HG02938 (cell line): ENCODE measurements around the gene FLRT1.

ENCODE experiments used
- ATAC-seq: cut with Tn5 transposase; IDR thresholded peaks from one replicate; pipeline ENCODE4 v1.9.1; 2021; ENCODE audit warnings: mild to moderate bottlenecking, moderate library complexity; ENCODE audit not compliant: unreplicated experiment

Gene FLRT1

DNA sequence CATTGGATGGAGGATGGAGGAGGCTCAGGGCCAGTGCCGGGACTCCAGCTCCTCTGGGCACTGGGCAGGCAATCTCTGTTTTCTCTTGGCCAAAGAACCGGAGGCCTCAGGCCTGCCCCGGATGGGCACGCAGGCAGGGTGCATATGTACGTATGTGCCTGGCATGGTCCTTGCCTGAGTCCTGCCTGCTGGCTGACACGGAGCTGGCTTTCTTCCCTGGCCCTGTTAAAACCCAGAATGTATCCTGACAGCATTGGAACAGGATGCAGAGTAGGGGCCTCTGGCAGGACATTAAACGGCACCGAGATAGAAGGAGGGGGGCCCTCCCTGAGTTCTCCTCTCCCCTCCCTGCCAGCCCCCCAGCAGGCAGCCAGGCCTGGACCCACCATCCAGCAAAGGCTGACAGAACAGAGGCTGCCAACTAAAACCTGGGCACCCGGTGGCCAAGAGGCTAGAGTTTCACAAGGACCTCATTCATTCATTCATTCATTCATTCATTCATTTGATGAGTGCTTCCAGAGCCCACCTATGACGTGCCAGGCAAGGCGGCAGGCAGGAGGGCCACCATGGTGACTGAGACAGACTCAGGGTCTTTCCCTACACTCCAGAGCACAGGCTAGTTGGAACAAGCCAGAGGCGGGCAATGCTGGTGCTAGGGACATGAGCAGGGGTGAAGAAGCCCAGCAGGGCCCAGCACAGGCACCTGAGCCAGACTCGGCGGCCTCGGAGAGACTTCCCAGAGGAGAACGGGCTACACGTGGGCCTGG, 28.8 kb downstream of the FLRT1 start:
- no peak for ATAC-seq

DNA sequence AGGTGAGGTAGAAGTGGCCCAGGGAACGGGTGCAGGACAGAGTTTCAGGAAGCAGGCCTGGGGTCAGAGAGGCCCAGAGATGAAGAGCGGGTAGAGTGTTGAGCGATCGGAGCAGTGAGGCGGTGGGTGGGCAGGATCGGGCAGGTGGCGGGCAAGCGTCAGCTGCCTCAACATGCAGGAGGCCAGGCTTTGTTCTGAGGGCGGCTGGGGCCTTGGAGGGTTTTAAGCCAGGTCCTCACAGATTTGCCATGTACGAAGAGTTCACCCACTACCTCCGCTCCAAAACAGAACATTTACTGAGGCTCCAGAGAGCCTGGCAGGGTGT, 29.4 kb downstream of the FLRT1 start:
- ATAC-seq = no peak

- no peak for ATAC-seq
These were observed 30.0 kb downstream of the FLRT1 start for GRCh38 chr11:64065712-64066111.

DNA sequence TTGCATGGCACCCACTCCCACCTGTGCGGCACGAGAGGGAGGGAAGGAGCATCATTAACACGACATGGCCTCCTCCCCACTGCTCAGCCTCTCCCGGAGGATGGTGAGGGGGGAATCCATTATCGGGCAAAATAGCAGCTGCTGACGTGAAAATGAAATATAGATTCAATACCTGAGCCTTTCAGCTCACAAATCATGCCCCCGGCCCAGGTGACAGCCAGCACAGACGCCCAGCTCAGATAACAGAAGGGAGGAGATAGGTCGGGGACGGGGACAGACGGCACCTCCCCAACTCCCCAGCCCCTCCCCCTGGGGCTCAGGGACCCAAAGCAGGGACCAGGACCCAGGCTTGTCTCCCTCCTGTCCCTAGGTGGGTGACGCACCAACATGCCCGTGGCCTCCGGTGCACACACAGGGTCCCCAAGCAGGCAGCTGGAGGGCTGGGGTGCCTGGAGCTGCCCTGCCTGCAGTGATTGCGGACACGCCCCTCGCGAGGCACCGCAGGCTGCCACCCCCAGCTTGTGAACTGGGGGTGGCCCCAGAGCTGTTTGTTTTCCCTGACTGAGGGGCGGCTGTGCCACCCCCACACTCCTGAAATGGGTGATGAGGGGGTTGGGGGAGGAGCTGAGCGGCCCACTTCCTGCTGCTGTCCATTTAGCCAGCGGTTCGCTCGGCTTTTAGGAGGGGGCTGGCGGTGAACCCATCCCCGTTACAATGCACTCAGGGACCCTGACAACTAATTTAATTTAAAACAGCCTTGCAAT, 31.7 kb downstream of the FLRT1 start:
- ATAC-seq = no peak

- no peak for ATAC-seq
These were observed 33.1 kb downstream of the FLRT1 start for GRCh38 chr11:64068705-64069400.

DNA sequence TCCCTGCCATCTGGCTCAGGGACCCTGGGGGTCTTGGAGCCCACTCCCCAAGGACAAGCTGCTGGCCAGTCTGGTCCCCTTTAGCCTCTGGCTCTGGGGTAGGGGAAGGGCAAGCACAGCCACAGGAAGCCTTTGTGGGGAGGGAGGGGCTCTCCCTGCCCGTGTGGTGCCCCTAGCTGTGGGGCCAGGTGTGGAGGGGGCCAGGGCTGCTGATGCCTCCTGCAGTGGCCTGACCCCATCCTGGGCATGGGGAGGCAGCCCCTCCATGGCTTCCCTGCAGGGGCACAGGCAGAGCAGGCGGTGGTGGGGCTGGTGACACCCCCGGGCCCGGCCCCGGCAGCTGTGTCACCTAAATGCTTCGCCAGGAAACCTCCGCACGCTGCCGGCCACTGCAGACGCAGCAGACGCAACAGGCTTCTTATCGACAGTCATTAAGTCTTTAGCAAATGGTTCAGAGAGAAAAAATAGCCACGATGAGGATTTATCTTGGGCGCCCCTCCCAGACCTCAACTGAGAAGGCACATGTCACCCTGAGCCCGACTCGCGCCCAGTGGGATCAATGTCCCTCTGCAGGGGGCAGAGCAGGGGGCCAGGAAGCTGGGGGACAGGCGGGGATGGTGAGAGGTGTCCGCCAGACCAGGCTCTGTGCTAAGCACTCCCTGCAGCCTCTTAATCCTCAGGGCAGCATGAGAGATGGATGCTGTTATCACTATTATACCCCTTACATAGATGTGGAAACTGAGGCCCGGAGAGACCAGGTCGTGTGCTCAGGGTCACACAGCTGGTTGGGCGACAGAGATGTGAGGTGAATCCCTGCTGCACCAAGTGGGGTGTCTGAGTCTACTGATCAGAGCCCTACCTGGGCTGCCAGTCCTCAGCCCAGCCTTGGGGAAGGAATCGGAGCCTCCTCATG, 33.9 kb downstream of the FLRT1 start:
- ATAC-seq = no peak

DNA sequence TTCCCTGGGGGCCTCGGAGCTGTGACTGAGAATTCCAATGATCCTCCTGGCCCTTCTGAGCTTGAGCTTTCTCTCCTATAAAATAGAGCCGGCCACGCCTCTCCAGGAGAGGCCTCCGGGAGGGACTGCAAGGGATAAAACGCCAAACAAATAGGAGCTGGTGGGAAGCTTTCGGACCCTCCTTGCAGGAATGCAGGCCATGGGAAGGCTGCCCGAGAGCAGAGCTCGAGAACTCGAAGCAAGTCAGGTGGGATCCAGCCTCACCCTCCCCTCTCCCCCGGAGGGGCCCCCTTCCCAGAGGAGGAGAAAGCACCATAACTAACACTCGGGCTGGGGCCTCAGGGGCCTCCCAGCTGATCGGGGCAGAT, 34.6 kb downstream of the FLRT1 start:
- ATAC-seq = no peak

- no peak for ATAC-seq
These were observed 36.1 kb downstream of the FLRT1 start for GRCh38 chr11:64071849-64072248.

DNA sequence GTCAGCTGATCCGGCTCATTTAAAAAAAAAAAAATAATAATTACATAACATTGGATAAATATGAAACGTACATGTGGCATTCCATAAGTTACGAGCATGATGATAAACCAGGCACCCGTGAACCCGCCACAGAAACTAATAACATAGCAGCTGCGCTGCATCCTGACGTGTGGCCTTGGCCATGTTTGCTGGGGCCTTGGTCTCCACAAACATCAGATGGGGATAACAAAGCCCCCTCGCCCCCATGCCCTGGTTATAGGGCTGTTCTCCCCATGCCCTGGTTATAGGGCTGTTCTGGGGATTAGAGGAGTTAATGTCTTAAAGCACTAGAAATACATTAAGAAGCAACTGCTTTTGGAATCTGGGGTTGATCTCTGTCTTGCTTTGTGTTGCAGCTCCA, 36.7 kb downstream of the FLRT1 start:
- no peak for ATAC-seq

DNA sequence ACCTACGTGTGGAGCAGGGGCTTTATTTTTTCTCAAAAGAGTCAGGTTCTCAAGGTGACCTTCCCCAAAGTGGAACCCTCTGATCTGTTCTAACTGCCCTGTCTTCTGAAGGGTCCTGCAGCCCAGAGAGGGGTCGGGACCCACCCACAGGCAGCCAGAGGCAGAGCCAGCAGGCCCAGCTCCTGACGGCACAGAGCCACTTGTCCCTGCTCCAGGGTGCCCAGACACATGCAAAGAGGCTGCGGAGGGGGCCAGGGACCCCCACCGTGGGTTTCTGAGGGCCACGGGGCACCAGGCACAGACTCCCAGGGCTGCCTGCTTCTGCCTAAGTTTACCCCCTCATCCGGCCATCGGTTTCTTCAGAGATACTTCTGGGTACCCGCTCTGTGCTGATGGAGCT, 37.1 kb downstream of the FLRT1 start:
- ATAC-seq = no peak

DNA sequence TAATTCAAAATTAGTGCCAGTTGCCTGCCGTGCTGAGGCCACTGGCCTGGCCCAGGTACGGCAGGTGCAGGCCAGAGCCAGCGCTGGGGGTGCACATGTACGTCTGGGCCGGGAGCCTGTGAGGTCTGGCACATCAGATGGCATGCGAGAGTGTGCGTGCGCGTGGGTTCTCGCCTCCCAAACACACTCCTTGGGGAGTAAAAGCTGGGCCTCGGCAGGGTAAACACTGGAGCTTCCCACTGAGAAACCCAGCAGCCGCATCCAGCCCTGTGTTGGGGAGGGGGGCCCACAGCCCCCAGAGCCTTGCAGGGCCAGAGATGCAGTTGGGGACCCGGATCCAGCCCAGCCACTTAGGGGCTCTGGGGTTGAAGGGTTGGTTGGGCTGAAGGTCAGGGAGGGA, 37.8 kb downstream of the FLRT1 start:
- ATAC-seq = no peak

DNA sequence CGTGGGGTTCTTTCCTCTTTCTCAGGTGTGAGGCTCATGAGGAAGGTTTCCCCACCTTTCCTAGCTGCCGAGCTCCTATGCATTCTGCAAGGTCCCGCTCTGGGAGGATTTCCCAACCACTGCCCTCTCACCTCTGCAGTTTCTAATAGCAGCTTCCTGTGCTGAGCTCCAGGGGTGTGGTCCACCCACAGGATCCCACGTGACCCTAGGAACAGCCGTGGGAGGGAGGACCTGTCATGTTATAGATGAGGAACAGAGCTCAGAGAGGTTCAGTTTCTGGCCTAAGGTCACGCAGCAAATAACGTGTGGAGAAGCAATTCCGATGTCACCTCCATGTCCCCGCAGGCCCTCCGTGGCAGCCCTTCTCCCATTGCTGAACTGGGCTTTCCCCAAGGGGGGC, 38.5 kb downstream of the FLRT1 start:
- no peak for ATAC-seq

GRCh38 chr11:64076758-64077157, 41.0 kb downstream of the FLRT1 start:
- ATAC-seq = no peak

DNA sequence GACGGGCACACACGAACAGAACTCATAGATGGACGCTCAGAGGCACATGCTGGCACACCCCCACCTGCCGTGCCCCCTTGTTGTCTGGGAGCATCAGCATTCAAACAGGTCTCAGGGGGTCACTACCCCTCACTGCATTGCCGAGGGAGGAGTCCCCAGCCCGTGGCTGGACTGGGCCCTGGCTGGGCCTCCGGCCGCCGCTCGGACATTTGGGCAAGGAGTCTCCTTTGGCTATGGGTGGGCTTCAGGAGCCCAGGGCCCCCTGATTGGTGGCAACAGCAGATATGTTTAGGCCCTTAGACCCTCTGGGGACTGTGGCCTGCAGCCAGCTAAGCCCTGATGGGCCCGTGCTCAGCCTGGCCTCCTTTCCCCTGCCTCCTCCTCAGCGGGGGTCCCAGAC, 41.9 kb downstream of the FLRT1 start:
- ATAC-seq = no peak

DNA sequence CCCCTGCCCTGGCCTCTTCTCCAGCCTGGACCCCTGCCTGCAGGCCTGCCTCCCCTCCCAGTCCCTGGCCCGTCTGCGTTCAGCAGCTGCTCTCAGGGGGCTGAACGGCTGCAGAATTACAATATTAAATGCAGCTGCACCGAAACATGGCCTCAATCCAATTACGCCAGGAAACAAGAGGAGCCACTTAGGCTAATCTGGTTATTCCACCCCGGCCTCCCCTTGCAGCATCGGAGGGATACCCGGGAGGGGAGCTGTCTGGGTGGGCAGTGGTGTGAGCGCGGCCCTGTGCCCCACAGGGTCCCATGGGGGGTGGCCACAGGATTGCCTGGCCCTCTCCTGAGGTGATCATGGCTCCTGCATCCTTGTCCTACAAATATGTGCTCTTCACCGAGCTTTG, 42.6 kb downstream of the FLRT1 start:
- no peak for ATAC-seq

DNA sequence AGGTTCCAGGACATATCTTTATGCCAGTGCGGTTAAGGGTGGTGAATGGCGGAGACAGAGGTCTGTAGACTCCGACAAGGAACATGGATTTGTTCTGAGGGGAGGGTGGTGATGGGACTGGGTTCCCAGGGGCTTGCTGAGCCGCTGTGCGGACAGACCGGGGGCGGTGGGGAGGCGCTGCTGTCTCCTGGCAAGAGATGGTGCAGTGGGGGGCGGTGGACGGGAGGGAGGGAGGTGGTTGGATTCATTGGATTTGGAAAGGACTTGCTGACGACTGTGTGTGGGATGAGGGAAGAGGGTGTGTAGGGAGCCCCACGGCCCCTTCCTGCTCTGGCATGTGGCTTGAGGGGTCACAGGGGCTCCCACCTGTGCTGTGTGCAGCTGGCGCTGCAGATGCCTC, 43.2 kb downstream of the FLRT1 start:
- ATAC-seq = no peak

DNA sequence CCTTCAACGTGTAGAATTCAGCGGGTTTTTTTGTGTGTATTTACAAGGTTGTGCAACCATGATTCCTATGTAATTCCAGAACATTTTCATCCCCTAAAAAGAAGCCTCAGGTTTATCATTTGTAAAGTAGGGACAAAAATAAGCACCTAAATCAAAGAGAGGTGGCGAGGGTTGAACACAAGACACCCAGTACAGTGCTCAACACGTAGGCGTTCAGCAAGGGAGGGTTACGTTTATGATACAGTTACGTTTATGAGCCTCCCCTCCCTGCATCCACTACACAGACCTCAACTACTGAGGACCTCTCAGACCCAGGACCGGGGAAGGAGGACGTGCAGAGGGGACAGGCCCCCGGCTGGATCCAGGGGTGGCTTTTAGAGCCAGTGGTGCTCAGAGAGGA, 44.7 kb downstream of the FLRT1 start:
- ATAC-seq = no peak

DNA sequence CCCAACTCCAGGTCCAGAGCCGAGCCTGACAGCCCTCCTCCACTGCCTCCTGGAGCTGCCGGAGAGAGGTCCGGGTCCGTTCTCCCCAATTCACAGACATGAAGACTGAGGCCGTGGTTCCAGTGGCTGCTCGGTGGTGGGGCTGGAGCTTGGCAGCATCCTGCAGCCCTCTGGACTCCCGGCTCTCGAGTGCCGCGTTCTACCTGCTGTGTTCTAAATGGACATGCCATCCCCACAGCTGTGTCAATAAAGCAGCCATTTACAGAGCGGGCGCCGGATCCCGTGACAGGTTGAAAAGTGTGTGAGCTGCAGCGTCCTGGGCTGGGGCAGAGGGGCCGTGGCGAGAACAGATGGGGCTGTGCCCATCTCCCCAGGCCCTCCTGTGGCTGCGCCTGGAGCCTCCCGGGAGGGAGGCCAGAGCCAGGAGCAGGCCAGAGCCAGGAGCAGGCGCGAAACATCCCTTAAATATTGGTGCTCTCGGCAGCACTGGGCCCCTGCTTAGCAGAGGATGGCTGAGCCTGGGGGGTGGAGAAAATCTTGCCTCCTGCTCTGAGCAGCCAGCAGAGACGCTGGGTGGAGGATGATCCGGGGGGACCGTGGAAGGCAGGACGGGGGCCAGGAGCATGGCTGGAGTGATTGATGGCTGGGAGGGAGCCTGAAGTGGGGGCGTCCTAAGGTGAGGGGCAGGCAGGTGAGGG, 46.2 kb downstream of the FLRT1 start:
- no peak for ATAC-seq

GRCh38 chr11:64083398-64084080, 47.8 kb downstream of the FLRT1 start:
- ATAC-seq = no peak
